Neuronal stem cell (in vitro differentiated cells): Measurements from ENCODE around the gene BCL11B. TPM values are rescaled to one million over a fixed set of nuclear protein-coding genes. Genes with fewer than 3 reads are reported as not detected.

Experiments used
- DNase-seq: peaks from one replicate; pipeline ENCODE4 v3.0.0-alpha.2; 2013; ENCODE audit warnings: low spot score
- H2AFZ ChIP-seq: one replicate; pipeline ENCODE4 v1.6.1; 2013; ENCODE audit warnings: mild to moderate bottlenecking, low read length, inconsistent platforms
- H2AK5ac ChIP-seq: 2 replicates; pipeline ENCODE4 v1.6.1; 2013; ENCODE audit warnings: low read depth, mild to moderate bottlenecking, inconsistent platforms, low read length, moderate library complexity, mixed read lengths
- H2BK120ac ChIP-seq: 2 replicates; pipeline ENCODE4 v1.6.1; 2013; ENCODE audit warnings: low read depth, mild to moderate bottlenecking, inconsistent platforms, low read length, moderate library complexity, mixed read lengths
- H2BK12ac ChIP-seq: one replicate; pipeline ENCODE4 v1.6.1; 2013; ENCODE audit warnings: low read length, inconsistent platforms
- H2BK15ac ChIP-seq: 2 replicates; pipeline ENCODE4 v1.6.1; 2013; ENCODE audit warnings: mild to moderate bottlenecking, low read length, inconsistent platforms, mixed read lengths
- H2BK5ac ChIP-seq: one replicate; pipeline ENCODE4 v1.6.1; 2013; ENCODE audit warnings: inconsistent platforms, mild to moderate bottlenecking, low read length, moderate library complexity
- H3K14ac ChIP-seq: one replicate; pipeline ENCODE4 v1.6.1; 2013; ENCODE audit warnings: low read length, inconsistent platforms
- H3K18ac ChIP-seq: 2 replicates; pipeline ENCODE4 v1.6.1; 2013; ENCODE audit warnings: low read length, inconsistent platforms
- H3K23ac ChIP-seq: 2 replicates; pipeline ENCODE4 v1.6.1; 2013; ENCODE audit warnings: low read depth, mild to moderate bottlenecking, mixed read lengths, low read length, inconsistent platforms; ENCODE audit not compliant: poor library complexity
- H3K27ac ChIP-seq: replicated peaks from 3 replicates; pipeline ENCODE4 v1.5.1; 2013; ENCODE audit warnings: low read length, inconsistent platforms
- H3K27me3 ChIP-seq, 3 experiments: 2 replicates each; pipeline ENCODE4 v1.6.1; 2013; ENCODE audit warnings: low read length in 3 of 3, mild to moderate bottlenecking in 2 of 3, inconsistent platforms in 1 of 3, low read depth in 1 of 3, mixed read lengths in 1 of 3, moderate library complexity in 1 of 3; ENCODE audit not compliant: control insufficient read depth in 3 of 3, insufficient read depth in 3 of 3
- H3K36me3 ChIP-seq, 2 donors: replicated peaks in 1 of 2; 2 replicates each; pipeline ENCODE4 v1.6.1; 2013; ENCODE audit warnings: low read length in 2 of 2; ENCODE audit not compliant: control insufficient read depth in 2 of 2, insufficient read depth in 2 of 2
- H3K4ac ChIP-seq: 2 replicates; pipeline ENCODE4 v1.6.1; 2013; ENCODE audit warnings: inconsistent platforms, mild to moderate bottlenecking, low read length, moderate library complexity
- H3K4me1 ChIP-seq, 2 donors: 1 replicate in 1 of 2; 2 replicates in 1 of 2; pipeline ENCODE4 v1.6.1; 2013; ENCODE audit warnings: low read length in 2 of 2, low read depth in 1 of 2; ENCODE audit not compliant: control insufficient read depth in 2 of 2, insufficient read depth in 1 of 2
- H3K4me2 ChIP-seq: one replicate; pipeline ENCODE4 v1.6.1; 2013; ENCODE audit warnings: mild to moderate bottlenecking, low read length, inconsistent platforms; ENCODE audit not compliant: insufficient read depth, poor library complexity, severe bottlenecking
- H3K4me3 ChIP-seq, 2 donors: 2 replicates each; pipeline ENCODE4 v1.5.1; 2013; ENCODE audit warnings: low read length in 2 of 2, mild to moderate bottlenecking in 2 of 2, inconsistent platforms in 1 of 2, moderate library complexity in 1 of 2
- H3K79me1 ChIP-seq: one replicate; pipeline ENCODE4 v1.6.1; 2013; ENCODE audit warnings: low read depth, mild to moderate bottlenecking, inconsistent platforms, low read length, moderate library complexity
- H3K9ac ChIP-seq: one replicate; pipeline ENCODE4 v1.6.1; 2013; ENCODE audit warnings: mild to moderate bottlenecking, low read depth, low read length, inconsistent platforms; ENCODE audit not compliant: poor library complexity
- H3K9me3 ChIP-seq, 2 donors: replicated peaks in 1 of 2; 2 replicates each; pipeline versions ENCODE3 to v1.6.1; 2013; ENCODE audit warnings: low read length in 2 of 2, mild to moderate bottlenecking in 2 of 2, inconsistent platforms in 1 of 2, low read depth in 1 of 2, mixed read lengths in 1 of 2, moderate library complexity in 1 of 2; ENCODE audit not compliant: control insufficient read depth in 2 of 2, insufficient read depth in 1 of 2
- H4K8ac ChIP-seq: one replicate; pipeline ENCODE4 v1.6.1; 2013; ENCODE audit warnings: low read depth, mild to moderate bottlenecking, inconsistent platforms, low read length, moderate library complexity
- H4K91ac ChIP-seq: one replicate; pipeline ENCODE4 v1.6.1; 2013; ENCODE audit warnings: low read length, low read depth, mild to moderate bottlenecking, inconsistent platforms; ENCODE audit not compliant: poor library complexity
- WGBS, 2 donors: extraction: QIAGEN DNeasy Blood & Tissue Kit; methylation state at CpG; one replicate each; pipeline ENCODE4 v1.1.7; 2013; ENCODE audit warnings: missing lambda C conversion rate in 2 of 2, mixed read lengths in 1 of 2; ENCODE audit not compliant: insufficient read length in 2 of 2, insufficient replicate concordance in 1 of 2; ENCODE audit errors: extremely low coverage in 2 of 2; 5-methylcytosine and 5-hydroxymethylcytosine counted together
- polyA plus RNA-seq, 2 experiments: library from polyadenylated mRNA; stranded (reverse); fragments of 200-250 nt; gene quantifications; one replicate each; pipeline ENCODE4 v1.2.3, GENCODE V29; 2013

BCL11B gene
- polyA plus RNA-seq (2013, experiment 1 of 2): 0.77 TPM
- 0.90 TPM for polyA plus RNA-seq (2013, experiment 2 of 2)

DNA sequence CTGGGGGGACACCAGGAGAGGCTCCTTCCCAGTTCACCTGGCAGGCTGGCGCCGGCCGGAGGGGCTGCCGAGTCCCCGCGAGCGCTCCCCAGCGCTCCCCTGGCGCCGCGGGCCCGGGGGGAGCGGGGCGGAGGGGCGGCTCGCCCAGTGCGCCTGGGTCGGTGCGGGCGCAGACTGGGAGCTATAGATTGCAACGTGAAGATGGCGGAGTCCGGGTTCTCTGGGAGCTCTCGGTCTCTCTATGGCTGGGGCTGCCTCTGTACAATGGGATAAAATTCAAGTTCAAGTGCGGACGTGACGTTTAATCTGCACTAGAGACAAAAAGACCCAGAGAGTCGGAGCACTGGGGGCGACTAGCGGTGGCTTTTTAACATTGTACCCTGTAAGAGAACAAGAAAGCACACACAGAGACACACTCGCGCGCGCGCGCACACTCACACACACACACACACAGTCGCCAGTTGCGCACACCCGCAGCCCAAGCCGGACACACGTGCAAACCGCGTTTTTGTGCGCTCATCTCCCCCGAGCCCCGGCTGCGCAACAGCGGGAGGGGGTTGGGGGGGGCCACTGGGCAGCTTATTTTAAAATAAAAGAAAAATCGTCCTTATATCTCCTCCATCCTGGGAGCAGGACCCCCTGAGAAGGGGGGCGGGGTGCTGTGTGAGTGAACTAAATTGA, at the start of gene BCL11B:
TSS of gene BCL11B (minus strand) at position 247 of the 681 bp plus-strand sequence. CDS start 979 bp downstream, outside the sequence.
- Histone ChIP-seq H3K27ac (no peak within 1 kb of the TSS), H2BK15ac (no peak within 1 kb of the TSS), H3K4me2 (peak within 1 kb of the TSS; percentile 99), H2AFZ (peak within 1 kb of the TSS; percentile 83), H3K14ac (no peak within 1 kb of the TSS), H2BK12ac (no peak within 1 kb of the TSS), H3K18ac (peak within 1 kb of the TSS; percentile 62), H4K8ac (no peak within 1 kb of the TSS), H3K4me3 (peak within 1 kb of the TSS in 1 of 2 donors; percentile 75), H3K36me3 (no peaks in the 10 kb centered on the region), H3K79me1 (no peaks in the 10 kb centered on the region), H3K9ac (peak within 1 kb of the TSS; percentile 50), H4K91ac (no peak within 1 kb of the TSS), H3K9me3 (no peaks in the 10 kb centered on the region), H3K4ac (no peak within 1 kb of the TSS), H3K4me1 (peaks cover 9 to 12% of the 10 kb centered on the region in 2 donors), H2BK5ac (no peak within 1 kb of the TSS), H3K23ac (no peak within 1 kb of the TSS), H3K27me3 (peaks cover 24 to 94% (median 76%) of the 10 kb centered on the region in 3 experiments), H2AK5ac (peak within 1 kb of the TSS; percentile 19), H2BK120ac (no peak within 1 kb of the TSS)
- DNase-seq: no peak
- WGBS, 2 donors: no CpG with 5 or more reads among the region's 50 CpGs

DNA sequence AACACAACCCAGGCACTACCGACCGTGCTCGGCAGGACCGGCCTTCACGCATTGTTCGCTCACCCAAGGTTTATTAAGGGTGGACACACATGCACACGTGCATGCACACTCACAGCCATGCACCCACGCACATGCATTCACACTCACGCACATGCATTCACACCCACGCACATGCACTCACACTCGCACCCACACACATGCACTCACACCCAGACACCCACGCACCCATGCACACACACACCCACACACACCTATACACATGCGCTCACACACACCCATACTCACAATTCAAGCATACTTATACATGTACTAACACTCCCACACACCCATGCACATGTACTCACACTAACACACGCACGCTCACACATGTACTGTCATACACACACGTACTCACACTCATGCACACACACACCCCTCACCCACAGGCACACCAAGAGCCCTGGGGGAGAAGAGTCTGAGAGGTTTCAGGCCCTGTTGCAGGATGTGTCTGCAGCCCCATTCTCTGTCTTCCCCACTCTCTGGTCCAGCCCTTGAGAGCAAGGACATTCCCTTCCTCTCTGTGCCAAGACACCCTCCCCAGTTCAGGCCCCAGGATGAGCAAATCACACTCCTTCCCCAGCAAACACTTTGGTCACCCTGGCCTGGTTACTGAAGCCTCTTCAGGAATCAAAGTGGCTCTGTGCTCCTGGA, 49.4 kb upstream of the BCL11B start:
- H3K79me1 ChIP-seq: no peaks in the 10 kb centered on the region
- H2AK5ac ChIP-seq: peak overlapping the region; percentile 91
- no peak overlapping the region for H2AFZ ChIP-seq
- H2BK5ac ChIP-seq: no peak overlapping the region
- H3K4me3 ChIP-seq: peak overlapping the region in 1 of 2 donors; percentile 70
- no peaks in the 10 kb centered on the region for H3K36me3 ChIP-seq
- H3K4me2 ChIP-seq: no peak overlapping the region
- no CpG with 5 or more reads among the region's 16 CpGs for WGBS, 2 donors
- H2BK120ac ChIP-seq: peak overlapping the region; percentile 72
- H3K27ac ChIP-seq: no peak overlapping the region
- peak overlapping the region; percentile 89 for H4K8ac ChIP-seq
- peaks cover 0 to 3% (median 0%) of the 10 kb centered on the region in 3 experiments for H3K27me3 ChIP-seq
- H3K23ac ChIP-seq: peak overlapping the region; percentile 61
- H3K9ac ChIP-seq: no peak overlapping the region
- no peaks in the 10 kb centered on the region for H3K9me3 ChIP-seq
- peak overlapping the region; percentile 83 for H3K18ac ChIP-seq
- no peak overlapping the region for H4K91ac ChIP-seq
- no peak overlapping the region for H2BK15ac ChIP-seq
- no peak overlapping the region for H3K4ac ChIP-seq
- H3K14ac ChIP-seq: no peak overlapping the region
- peak overlapping the region; percentile 89 for H2BK12ac ChIP-seq
- H3K4me1 ChIP-seq: peaks cover 2 to 10% of the 10 kb centered on the region in 2 donors
- DNase-seq: no peak

DNA sequence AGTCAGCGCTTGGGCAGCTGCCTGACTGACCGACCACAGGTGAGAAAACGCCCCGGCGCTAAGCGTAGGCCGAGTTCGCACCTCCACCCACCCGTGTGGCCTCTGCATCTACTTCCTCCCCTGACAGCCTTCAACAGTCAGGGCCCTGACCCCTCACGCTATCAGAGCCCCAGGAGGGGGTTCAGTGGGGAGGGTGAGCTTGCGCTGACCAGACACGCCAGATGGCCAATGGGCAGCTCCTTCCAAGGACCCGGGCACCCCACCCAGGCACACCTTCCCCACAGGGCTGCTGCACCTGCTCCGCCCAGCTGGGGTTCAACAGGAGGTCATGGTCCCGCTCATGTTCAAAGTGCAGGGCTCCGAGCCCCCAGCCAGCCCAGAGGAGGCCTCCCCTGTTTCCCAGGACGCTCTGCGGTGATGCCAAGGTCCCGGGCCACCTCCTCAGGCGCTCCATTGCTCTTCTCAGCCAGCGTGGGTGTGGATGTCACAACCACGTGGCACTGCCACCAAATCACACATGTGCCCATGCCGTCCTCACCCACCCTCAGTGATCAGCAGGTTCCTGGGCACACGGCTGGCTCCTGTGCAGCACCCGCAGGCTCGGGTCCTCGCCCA, 48.7 kb upstream of the BCL11B start:
- Histone ChIP-seq H3K4me2 (no peak overlapping the region), H2AFZ (no peak overlapping the region), H3K79me1 (no peaks in the 10 kb centered on the region), H3K27me3 (peaks cover 0 to 3% (median 0%) of the 10 kb centered on the region in 3 experiments), H2BK12ac (peak overlapping the region; percentile 89), H2BK15ac (peak overlapping the region; percentile 82), H3K9ac (no peak overlapping the region), H4K91ac (no peak overlapping the region), H3K14ac (peak overlapping the region; percentile 84), H3K4me3 (no peak overlapping the region), H2AK5ac (peak overlapping the region; percentile 91), H2BK120ac (peak overlapping the region; percentile 72), H3K27ac (no peak overlapping the region), H3K9me3 (no peaks in the 10 kb centered on the region), H3K4me1 (peaks cover 2 to 10% of the 10 kb centered on the region in 2 donors), H3K18ac (peak overlapping the region; percentile 83), H3K36me3 (no peaks in the 10 kb centered on the region), H2BK5ac (no peak overlapping the region), H3K4ac (no peak overlapping the region), H4K8ac (peak overlapping the region; percentile 89), H3K23ac (peak overlapping the region; percentile 61)
- no CpG with 5 or more reads among the region's 27 CpGs for WGBS, 2 donors
- DNase-seq: no peak
